KMS-11 (cell line): ENCODE results near the gene FBN1.

Experiments used
- H2AFZ ChIP-seq: fragments of 200-600 bp; sonication (generic); 2 replicates; pipeline ENCODE4 v1.6.1; 2016; ENCODE audit warnings: antibody characterized with exemption, mixed run types, low read depth
- H3K27ac ChIP-seq: fragments of 200-600 bp; sonication (generic); 2 replicates; pipeline ENCODE4 v1.6.1; 2016; ENCODE audit warnings: mild to moderate bottlenecking, mixed run types
- H3K27me3 ChIP-seq: fragments of 200-600 bp; sonication (generic); 2 replicates; pipeline ENCODE4 v1.6.1; 2017; ENCODE audit warnings: mild to moderate bottlenecking, low read depth, mixed run types, moderate library complexity; ENCODE audit not compliant: insufficient read depth
- H3K36me3 ChIP-seq: fragments of 200-600 bp; sonication (generic); 2 replicates; pipeline ENCODE4 v1.6.1; 2017; ENCODE audit warnings: mild to moderate bottlenecking, mixed run types; ENCODE audit not compliant: insufficient read depth
- H3K4me1 ChIP-seq: fragments of 200-600 bp; sonication (generic); 2 replicates; pipeline ENCODE4 v1.6.1; 2016; ENCODE audit warnings: mild to moderate bottlenecking, low read depth, mixed run types; ENCODE audit not compliant: poor library complexity, severe bottlenecking
- H3K4me2 ChIP-seq: fragments of 200-600 bp; sonication (generic); 2 replicates; pipeline ENCODE4 v1.7.0; 2016; ENCODE audit warnings: mild to moderate bottlenecking, mixed run types
- H3K4me3 ChIP-seq: fragments of 200-600 bp; sonication (generic); IDR thresholded peaks from 2 replicates; pipeline ENCODE4 v1.6.1; 2017; ENCODE audit warnings: low read depth, low read length, mixed read lengths; ENCODE audit not compliant: insufficient read depth
- H3K79me2 ChIP-seq: fragments of 200-600 bp; sonication (generic); 2 replicates; pipeline ENCODE4 v1.6.1; 2016; ENCODE audit warnings: low read depth, mixed run types; ENCODE audit not compliant: insufficient read depth
- H3K9ac ChIP-seq: fragments of 200-600 bp; sonication (generic); 2 replicates; pipeline ENCODE4 v1.6.1; 2016; ENCODE audit warnings: mild to moderate bottlenecking, mixed run types
- H4K20me1 ChIP-seq: fragments of 200-600 bp; sonication (generic); 2 replicates; pipeline ENCODE4 v1.6.1; 2016; ENCODE audit warnings: mild to moderate bottlenecking, mixed run types; ENCODE audit not compliant: insufficient read depth
- CTCF ChIP-seq: fragments of 200-600 bp; sonication (generic); conservative IDR thresholded peaks from 2 replicates; pipeline ENCODE4 v1.6.1; 2017; ENCODE audit warnings: low read depth, mild to moderate bottlenecking, antibody characterized with exemption, low read length, moderate library complexity, mixed read lengths

FBN1 gene

GRCh38 chr15:48650931-48651330, 5.4 kb upstream of the FBN1 start:
- no peak overlapping the region for H2AFZ ChIP-seq
- no peak overlapping the region for H3K9ac ChIP-seq
- no peak overlapping the region for H3K27ac ChIP-seq
- H3K4me2 ChIP-seq: no peak overlapping the region
- no peaks in the 10 kb centered on the region for H3K27me3 ChIP-seq
- TF ChIP-seq CTCF: no peak
- no peaks in the 10 kb centered on the region for H3K36me3 ChIP-seq
- no peak overlapping the region for H3K4me3 ChIP-seq
- H3K79me2 ChIP-seq: no peaks in the 10 kb centered on the region
- H3K4me1 ChIP-seq: no peaks in the 10 kb centered on the region
- H4K20me1 ChIP-seq: no peaks in the 10 kb centered on the region

- no peak overlapping the region for H3K4me2 ChIP-seq
- no peaks in the 10 kb centered on the region for H3K4me1 ChIP-seq
- no peak overlapping the region for H3K9ac ChIP-seq
- no peak overlapping the region for H2AFZ ChIP-seq
- no peaks in the 10 kb centered on the region for H3K36me3 ChIP-seq
- no peak overlapping the region for H3K27ac ChIP-seq
- no peak for TF ChIP-seq CTCF
- H3K4me3 ChIP-seq: no peak overlapping the region
- H4K20me1 ChIP-seq: no peaks in the 10 kb centered on the region
- H3K27me3 ChIP-seq: no peaks in the 10 kb centered on the region
- H3K79me2 ChIP-seq: no peaks in the 10 kb centered on the region
These were observed 2.5 kb upstream of the FBN1 start for GRCh38 chr15:48647962-48648361.

- TF ChIP-seq CTCF: no peak
- Histone ChIP-seq H3K4me3 (no peak overlapping the region), H3K36me3 (no peaks in the 10 kb centered on the region), H3K27me3 (no peaks in the 10 kb centered on the region), H3K27ac (no peak overlapping the region), H2AFZ (no peak overlapping the region), H4K20me1 (no peaks in the 10 kb centered on the region), H3K4me2 (0 out of 2 replicates have a peak overlapping the region, but pooled peaks have one; percentile 33), H3K79me2 (no peaks in the 10 kb centered on the region), H3K9ac (no peak overlapping the region), H3K4me1 (peaks cover 1% of the 10 kb centered on the region)
These were observed 822 bp upstream of the FBN1 start for GRCh38 chr15:48646331-48646730.

GRCh38 chr15:48644827-48645557, 517 bp downstream of the FBN1 start:
- H3K27ac ChIP-seq: no peak overlapping the region
- H3K4me1 ChIP-seq: peaks cover 4% of the 10 kb centered on the region
- H3K36me3 ChIP-seq: no peaks in the 10 kb centered on the region
- H3K79me2 ChIP-seq: no peaks in the 10 kb centered on the region
- H2AFZ ChIP-seq: peak overlapping the region; percentile 64
- H3K9ac ChIP-seq: no peak overlapping the region; the same call in 1 of the 2 replicates
- H3K4me3 ChIP-seq: no peak overlapping the region
- no peaks in the 10 kb centered on the region for H4K20me1 ChIP-seq
- H3K27me3 ChIP-seq: no peaks in the 10 kb centered on the region
- peak overlapping the region; percentile 33; the same call in 1 of the 2 replicates for H3K4me2 ChIP-seq
- TF ChIP-seq CTCF: no peak
